ENCODE data around the gene SOWAHA.
A peak's percentile ranks its signal among the peaks of the same experiment; 100 is the strongest.
"Not testable (repeated sequence)": the region's sequence is repeated elsewhere in the genome, so short reads cannot be mapped to it uniquely, and the experiment has no call there.

Gene SOWAHA

GRCh38 chr5:132828846-132829494 lies 15.9 kb downstream of the SOWAHA start:
- no peak for DNase-seq

GRCh38 chr5:132829742-132830435 lies 16.8 kb downstream of the SOWAHA start:
- DNase-seq, result peak; percentile 71

- peak; percentile 66 for DNase-seq
These were observed 17.5 kb downstream of the SOWAHA start, which contains the start of gene SHROOM1 for GRCh38 chr5:132830436-132831094. Gene SHROOM1, minus strand, starts transcription at chr5:132830647. Its CDS starts 4,507 bp downstream, at chr5:132826140.

GRCh38 chr5:132831095-132831860 lies 18.2 kb downstream of the SOWAHA start:
- DNase-seq, result no peak

DNA sequence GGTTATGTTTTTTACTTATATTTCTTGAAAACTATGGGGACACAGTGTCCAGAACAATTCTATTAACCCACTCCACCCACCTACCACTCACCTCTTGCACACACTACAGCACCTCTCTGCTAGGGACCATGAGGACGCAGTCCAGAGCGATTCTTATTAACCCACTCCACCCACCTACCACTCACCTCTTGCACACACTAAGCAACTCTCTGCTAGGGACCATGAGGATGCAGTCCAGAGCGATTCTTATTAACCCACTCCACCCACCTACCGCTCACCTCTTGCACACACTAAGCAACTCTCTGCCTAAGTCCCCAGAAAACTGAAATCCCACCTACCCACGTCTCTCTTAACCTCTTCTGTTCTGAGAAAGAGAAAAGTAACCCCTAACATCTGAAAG lies 19.5 kb downstream of the SOWAHA start:
- no peak for DNase-seq

- DNase-seq, result no peak
These were observed 21.0 kb downstream of the SOWAHA start for GRCh38 chr5:132834057-132834456.

DNA sequence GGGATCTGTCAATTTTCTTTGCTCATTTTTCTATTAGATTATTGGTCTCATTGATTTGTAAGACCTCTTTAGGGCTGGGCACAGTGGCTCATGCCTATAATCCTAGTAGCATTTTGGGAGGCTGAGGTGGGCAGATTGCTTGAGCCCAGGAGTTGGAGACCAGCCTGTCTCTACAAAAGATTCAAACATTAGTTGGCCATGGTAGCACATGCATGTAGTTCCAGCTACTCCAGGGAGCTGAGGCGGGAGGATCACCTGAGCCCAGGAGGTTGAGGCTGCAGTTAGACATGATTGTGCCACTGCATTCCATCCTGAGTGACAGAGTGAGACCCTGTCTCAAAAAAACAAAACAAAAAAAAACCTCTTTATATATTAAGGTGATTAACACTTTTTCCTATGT lies 23.8 kb downstream of the SOWAHA start:
- no peak for DNase-seq

DNA sequence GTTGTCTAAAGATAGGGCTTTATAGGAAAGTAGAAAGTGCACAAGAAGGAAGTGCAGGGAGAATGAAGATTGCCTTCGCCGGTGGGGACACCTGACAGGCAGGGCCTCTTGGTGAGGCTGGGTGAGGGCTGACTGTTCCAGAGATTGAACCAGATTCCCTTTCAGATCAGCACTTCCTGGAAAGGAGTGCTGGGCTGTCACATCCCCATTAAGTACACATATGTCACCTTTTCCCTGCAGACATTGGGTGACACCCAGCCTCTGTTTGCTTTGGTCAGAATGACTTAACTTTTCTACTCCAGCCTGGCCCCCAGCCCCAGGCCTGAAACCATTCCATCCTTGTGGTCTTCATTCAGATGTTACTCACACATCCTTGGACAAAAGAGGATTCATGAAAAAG lies 24.8 kb downstream of the SOWAHA start:
- no peak for DNase-seq

DNA sequence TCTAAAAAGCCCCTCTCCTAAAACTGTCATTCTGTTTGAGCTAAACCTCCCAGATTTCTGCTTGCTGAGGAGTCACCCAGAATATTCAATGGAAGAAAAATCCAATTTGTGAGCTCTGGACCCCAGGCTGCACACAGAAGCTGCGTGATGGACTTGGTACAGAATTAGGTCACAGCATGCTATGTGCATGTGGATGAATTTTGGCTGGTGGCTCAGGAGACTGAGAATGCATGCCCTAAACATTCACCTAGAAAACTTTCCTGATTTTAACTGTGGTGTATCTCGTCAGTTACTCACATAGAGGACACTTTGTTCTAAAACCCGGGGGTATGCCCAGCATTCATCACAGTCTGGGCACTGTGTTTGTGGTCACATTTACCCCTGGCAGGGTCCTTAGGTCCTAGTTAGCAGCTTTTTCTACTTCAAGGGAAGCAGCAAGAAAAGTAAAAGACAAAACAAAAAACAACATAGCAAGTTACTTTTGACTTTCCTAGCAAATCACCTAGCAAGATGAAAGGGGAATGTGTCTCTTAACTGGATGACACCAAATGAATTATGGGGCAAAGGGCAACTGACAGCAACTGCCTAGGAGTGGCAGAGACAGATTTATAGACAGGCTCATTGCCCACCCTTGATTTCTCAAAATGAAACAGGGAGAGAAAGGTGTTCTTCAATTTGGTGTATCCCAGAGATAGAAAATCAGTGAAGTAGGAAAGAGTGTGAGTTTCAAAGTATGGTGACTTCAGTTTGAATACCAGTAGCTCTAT lies 25.6 kb downstream of the SOWAHA start:
- no peak for DNase-seq

DNA sequence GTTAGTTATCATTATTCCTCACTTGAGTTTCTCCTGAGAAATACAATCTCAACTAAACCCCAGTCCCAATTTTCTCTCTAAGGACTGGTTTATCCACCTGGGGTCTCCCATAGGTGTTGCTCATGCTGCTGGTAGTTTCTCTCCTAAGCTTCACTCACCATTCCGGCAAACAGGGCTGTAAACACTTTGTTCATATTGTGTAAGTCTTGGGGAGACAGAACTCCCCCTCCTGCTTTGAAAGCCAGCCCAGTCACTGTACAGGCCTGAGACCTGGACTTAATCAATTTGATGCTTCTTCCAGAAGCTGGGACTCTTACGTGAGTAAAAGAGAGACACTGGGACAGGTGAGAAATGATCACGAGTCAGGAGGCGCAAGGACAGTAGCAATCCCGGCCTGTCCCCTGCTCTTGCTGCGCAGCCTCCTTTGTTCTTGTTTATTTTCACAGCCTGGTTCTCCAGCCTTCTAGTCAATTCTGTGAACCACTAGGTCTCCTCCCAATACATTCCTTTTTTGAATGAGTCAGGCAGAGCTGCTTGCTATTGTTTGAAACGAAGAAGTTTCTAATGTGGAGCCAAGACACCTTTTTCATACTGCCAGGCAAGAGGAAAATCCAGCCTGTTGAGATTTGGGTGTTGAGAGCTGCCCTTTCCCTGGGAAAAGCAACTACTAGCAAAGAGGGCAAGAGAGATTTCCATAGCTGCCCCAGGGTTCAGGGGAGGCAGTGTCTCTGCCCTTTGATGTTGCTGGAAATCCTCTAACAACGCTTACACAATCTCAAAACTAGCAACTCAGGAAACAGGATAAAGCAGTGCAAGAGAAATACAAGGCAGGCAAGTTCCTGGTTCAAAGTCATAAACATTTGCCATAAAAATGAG lies 26.6 kb downstream of the SOWAHA start:
- DNase-seq, result peak; percentile 49

DNA sequence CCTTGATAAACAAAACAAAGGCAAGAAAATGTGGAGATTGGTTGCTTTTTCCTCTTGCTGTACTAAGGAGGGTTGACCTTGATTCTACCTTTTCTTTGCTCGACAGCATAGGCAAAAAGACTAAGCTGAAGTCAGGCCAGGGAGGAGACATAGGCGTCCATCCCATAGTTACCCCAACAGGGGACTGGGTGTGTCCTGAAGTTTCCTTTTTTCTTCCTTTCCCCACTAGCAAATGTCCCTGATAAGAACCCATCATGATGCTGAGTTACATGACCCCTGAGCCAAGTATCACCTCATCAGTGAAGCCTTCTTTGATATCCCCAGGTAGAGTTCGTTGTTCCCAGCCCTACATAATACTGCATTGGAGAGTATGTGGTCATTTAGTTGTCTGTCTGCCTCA lies 27.2 kb downstream of the SOWAHA start:
- DNase-seq, result no peak

DNA sequence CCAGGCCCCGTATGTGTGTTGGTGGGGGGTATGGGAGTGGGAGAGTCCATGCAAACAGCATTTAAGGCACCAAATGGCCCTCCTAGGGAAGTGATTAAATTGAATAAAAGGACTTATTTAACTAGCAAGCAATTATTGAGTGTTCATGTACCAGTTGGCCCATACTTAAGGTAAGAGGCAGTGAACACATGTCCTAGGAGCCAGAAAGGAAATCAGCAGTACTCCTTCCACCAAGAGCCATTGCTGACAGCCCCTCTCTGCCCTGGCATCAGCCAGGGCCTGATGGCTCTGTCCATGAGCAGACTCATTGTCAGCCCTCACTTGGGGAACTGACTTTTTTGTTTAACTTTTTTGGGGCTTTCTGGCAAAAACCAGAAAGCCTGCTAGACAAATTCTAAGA lies 27.8 kb downstream of the SOWAHA start:
- no peak for DNase-seq

GRCh38 chr5:132841305-132841704 lies 28.2 kb downstream of the SOWAHA start:
- peak; percentile 38 for DNase-seq

DNA sequence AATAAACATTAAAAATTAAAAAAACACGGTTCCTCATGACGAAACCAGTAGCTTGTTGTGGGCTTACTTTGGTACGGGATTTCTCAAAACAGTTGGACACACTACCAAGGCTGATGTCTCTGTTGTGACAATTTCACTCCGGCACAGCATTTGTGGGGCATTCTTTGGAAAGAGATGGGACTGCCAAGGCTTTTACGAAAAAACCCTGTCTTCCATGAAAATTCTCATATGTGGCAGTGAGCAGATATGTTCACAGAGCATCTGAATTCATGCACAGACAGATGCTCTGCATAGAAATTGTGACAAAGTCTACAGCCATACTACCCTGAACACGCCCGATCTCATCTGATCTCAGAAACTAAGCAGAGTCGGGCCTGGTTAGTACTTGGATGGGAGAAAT lies 35.2 kb downstream of the SOWAHA start:
- DNase-seq, result no peak

GRCh38 chr5:132849347-132849746 lies 36.2 kb downstream of the SOWAHA start:
- no peak for DNase-seq

- peak; percentile 70 for DNase-seq
These were observed 37.0 kb downstream of the SOWAHA start for GRCh38 chr5:132850066-132850465.

DNA sequence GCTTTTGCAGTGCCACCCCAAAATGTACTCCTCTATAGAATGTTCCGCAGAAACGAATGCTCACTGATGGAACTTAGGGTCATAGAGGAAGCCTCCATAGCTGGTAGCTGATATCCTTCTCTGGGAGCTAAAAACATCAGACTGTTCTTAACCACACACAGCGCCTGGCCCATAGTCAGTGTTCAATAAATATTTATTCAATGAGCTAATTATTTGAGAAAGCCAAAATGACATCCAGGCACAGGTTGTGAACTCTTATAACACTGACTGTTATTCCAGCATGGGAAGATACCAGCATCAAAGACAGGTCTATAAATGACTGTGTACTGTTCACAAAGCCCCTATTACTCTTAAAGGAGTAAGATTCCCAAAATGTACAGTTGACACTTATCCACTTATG lies 40.2 kb downstream of the SOWAHA start:
- DNase-seq, result no peak

- no peak for DNase-seq
These were observed 40.7 kb downstream of the SOWAHA start for GRCh38 chr5:132853790-132854189.

GRCh38 chr5:132854301-132854700 lies 41.2 kb downstream of the SOWAHA start:
- DNase-seq, result no peak

DNA sequence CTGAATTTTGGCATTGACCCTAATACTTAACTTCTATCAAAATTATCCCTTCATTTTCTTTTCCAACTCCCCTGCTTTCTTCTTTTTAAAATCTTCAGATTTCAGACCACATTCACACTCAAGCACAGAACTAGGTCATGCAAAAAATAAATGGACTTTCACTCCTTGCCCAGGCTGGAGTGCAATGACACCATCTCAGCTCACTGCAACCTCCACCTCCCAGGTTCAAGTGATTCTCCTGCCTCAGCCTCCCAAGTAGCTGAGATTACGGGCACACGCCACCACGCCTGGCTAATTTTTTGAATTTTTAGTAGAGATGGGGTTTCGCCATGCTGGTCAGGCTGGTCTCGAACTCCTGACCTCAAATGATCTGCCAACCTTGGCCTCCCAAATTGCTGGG lies 41.9 kb downstream of the SOWAHA start:
- not testable (repeated sequence) for DNase-seq

DNA sequence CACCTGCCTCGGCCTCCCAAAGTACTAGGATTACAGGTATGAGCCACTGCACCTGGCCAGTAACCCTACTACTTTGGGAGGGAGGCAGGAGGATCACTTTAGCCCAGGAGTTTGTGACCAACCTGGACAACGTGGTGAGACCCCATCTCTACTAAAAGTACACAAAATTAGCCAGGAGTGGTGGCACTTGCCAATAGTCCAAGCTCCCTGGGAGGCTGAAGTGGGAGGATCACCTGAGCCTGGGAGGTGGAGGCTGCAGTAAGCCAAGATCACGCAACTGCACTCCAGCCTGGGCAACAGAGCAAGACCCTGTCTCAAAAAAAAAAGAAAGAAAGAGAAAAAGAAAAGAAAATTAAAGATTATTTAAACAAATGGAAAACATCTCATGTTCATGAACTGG lies 42.9 kb downstream of the SOWAHA start:
- no peak for DNase-seq
